ENCODE data around the gene FOXN3.

FOXN3 gene

DNA sequence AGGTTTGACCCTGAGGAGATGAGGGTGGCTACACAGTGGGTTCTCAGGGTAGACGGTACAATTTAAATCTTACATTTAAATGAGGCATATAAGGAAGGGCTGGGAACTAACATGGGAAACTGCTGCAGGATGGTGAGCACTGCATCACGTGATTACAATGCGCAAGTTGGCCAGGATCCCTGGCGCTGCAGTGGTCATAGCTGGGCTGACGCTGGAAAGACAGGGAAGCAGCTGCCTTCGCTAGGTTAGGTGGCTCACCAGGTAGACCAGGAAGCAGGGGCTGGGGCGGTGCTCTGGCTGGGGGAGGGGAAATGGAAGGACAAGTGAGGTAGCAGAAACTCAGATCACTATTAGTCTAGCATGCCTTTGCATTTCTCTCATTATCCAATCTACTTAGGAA lies 149.9 kb downstream of the FOXN3 start:
- no peak for TF ChIP-seq JUND (IDR thresholded peaks at IDR 0.05; ENCODE audit: low read depth)
- no peak for DNase-seq (ENCODE audit: low read depth in 1 of 2, low spot score in 1 of 2)
- in situ Hi-C loops (cut with HindIII; ENCODE audit: low pct_unique_long_range_greater_than_20kb, low sequenced_read_pairs) = no loop called here

DNA sequence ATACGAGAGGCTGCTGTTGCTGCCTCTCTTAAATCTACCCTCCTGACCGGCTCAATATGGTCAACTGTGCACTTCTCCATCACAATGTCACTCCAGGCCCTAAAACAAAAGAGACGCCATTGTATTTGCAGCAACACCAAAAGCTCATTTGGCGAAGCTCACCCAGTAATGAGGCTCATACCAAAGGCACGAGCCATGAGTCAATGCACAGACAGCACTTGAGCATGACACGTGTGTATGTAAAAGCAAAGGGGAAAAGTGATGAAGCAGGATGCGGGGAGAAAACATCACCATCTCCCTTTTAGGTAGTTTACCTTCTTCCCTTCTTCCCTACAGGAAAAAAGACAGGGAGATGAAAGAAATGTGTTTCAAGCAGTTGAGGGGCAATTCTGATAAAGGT lies 150.3 kb downstream of the FOXN3 start:
- no peak for DNase-seq (ENCODE audit: low read depth in 1 of 2, low spot score in 1 of 2)
- in situ Hi-C loops (cut with HindIII; ENCODE audit: low pct_unique_long_range_greater_than_20kb, low sequenced_read_pairs) = no loop called here
- no peak for TF ChIP-seq JUND (IDR thresholded peaks at IDR 0.05; ENCODE audit: low read depth)

DNA sequence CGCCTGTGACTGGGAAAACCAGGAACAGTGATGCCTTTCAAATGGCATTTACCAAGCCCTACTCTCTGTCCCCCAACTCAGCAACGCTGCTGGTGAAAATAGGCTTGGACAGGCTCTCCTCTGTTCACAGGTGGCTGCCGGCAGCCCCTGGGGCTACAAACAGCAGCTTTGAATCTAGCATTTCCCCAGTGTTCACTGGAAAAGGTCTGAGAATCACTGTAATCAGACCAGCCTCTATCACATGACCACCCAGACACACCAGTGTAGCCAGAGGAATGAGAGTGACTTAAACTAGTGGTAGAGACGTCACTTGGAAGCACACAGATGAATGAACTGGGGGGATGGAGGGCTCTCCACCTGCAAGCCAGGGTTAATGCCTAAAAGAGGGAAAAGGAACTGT lies 151.8 kb downstream of the FOXN3 start:
- in situ Hi-C loops (cut with HindIII; ENCODE audit: low pct_unique_long_range_greater_than_20kb, low sequenced_read_pairs) = no loop called here
- no peak for DNase-seq (ENCODE audit: low read depth in 1 of 2, low spot score in 1 of 2)
- TF ChIP-seq JUND (IDR thresholded peaks at IDR 0.05; ENCODE audit: low read depth) = no peak

DNA sequence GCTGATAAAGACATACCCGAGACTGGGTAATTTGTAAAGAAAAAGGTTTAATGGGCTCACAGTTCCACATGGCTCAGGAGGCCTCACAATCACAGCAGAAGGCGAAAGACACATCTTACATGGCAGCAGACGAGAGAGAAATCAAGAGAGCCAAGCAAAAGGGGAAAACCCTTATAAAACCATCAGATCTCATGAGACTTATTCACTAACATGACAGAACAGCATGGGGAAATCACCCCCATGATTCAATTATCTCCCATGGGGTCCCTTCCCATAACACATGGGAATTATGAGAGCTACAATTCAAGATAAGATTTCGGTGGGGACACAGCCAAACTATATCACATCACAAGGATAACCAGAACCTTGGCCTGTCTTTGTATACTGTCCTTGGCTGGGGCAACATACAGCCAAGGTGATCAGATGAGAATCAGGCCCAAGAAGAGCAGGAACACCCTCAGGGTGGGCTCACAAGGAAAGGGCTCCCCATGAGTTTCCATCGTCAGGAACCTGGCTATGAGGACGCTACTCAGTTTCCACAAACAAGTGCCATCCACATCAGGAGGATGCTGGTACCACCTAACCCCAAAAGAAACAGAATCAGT lies 152.7 kb downstream of the FOXN3 start:
- DNase-seq (ENCODE audit: low read depth in 1 of 2, low spot score in 1 of 2) = no peak
- in situ Hi-C loops (cut with HindIII; ENCODE audit: low pct_unique_long_range_greater_than_20kb, low sequenced_read_pairs) = no loop called here
- no peak for TF ChIP-seq JUND (IDR thresholded peaks at IDR 0.05; ENCODE audit: low read depth)

DNA sequence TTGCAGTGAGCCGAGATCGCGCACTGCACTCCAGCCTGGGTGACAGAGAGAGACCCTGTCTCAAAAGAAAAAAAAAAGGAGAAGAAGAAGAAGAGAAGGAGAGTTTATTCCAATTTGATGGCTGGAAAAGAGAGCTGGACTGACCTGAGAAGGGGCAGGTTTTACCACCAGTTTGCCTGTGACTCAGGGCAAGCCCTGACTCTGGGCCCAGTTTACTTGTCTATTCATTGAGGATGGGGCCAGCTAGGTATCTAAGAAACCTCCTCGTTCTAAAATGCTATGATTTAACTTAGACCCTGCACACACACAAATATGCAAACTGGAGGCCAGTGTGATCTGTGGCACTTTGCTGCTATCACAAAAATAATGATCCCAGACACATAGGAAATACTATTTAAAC lies 155.0 kb downstream of the FOXN3 start:
- in situ Hi-C loops (cut with HindIII; ENCODE audit: low pct_unique_long_range_greater_than_20kb, low sequenced_read_pairs) = no loop called here
- DNase-seq (ENCODE audit: low read depth in 1 of 2, low spot score in 1 of 2) = no peak
- no peak for TF ChIP-seq JUND (IDR thresholded peaks at IDR 0.05; ENCODE audit: low read depth)

DNA sequence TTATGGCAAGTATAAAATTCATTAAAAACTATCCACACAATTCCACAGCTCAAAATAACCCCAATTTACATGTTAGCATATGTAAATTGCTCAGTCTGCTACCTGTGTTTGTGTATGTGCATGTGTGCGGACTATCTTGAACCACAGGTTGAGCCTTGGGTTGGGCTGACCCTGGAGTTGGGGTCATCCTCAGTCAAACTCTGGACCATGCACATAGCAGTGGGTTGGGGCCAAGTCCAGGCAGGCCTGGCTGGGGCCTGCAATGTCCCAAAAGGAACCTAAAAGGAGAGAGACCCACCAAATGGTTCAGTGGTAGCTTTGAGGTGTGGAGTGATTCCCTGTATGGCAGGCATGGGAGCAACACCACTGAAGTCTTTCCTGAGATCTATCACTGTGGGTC lies 156.1 kb downstream of the FOXN3 start:
- in situ Hi-C loops (cut with HindIII; ENCODE audit: low pct_unique_long_range_greater_than_20kb, low sequenced_read_pairs) = no loop called here
- no peak for DNase-seq (ENCODE audit: low read depth in 1 of 2, low spot score in 1 of 2)
- no peak for TF ChIP-seq JUND (IDR thresholded peaks at IDR 0.05; ENCODE audit: low read depth)

DNA sequence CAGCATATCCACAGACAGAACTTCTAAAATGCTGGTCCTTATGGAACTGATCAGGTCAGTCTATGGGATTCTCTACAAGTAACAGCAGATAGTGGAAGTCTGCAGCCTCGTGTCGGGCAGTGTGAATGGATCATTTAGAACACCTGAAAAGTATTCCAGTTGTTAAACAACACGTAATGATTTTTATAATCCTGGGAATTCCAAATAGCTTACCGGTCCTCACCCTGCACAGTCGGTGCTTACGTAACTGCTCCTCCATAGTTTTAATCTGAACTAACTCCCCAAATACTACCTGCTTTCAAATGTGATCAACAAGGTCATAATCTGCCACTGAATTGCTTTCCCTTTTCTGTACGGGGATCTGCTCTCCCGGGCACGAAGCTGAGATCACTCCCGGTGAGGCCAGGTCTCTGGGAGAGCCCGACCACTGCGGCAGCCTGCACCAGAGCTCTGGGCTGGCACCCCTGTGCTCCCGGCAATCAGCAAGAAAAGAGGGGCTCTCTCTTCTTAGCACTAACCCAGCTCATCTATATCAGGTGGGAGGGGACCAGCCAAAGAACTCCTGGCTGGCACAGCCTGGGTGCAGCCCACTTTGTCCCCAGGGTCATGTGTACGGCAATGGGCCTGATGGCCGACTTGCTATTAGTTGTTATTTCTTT lies 157.0 kb downstream of the FOXN3 start:
- no peak for TF ChIP-seq JUND (IDR thresholded peaks at IDR 0.05; ENCODE audit: low read depth)
- in situ Hi-C loops (cut with HindIII; ENCODE audit: low pct_unique_long_range_greater_than_20kb, low sequenced_read_pairs) = no loop called here
- no peak for DNase-seq (ENCODE audit: low read depth in 1 of 2, low spot score in 1 of 2)

DNA sequence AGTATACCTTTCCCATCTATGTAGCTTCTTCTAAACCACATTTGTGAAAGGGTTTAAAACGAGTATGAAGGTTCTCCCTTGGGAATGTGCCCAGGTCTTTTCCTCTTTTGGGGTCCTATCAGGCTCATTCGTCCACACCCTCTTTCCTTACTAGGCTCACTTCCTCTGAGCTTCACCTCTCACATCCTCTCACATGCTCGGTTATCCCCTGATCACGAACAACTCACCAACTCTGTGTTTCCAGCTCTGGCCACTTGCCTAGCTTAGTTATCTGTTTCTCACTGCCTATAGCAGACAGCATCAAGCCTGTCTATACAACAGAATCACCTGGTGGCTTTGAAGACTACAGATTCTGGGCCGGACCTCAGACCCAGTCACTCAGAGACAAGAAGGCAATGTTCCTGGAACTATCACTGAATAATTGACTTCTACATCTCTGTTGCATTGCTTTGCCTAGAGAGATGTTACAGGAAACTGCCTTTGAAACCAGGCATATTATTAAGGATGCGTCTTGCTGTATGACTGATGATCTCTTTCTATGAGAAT lies 158.2 kb downstream of the FOXN3 start:
- DNase-seq (ENCODE audit: low read depth in 1 of 2, low spot score in 1 of 2) = no peak
- no peak for TF ChIP-seq JUND (IDR thresholded peaks at IDR 0.05; ENCODE audit: low read depth)
- in situ Hi-C loops (cut with HindIII; ENCODE audit: low pct_unique_long_range_greater_than_20kb, low sequenced_read_pairs) = no loop called here

DNA sequence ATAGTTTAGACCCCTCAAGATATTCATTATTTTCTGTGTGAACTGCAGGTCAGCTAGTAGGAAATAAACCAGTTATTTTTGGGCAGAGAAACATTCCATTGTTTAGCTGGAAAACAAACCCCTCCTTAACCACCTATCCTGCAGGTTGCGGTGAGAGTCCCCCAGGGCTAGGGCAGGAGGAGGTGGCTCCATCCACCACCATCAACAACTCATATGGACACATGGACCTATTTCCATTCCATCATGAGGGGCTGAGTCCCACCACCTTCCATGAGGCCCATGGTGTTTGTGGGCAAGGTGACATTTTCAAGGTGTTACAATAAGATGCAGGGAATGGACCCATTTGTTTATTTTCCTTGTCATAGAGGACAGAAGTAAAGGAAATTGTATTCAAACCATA lies 160.1 kb downstream of the FOXN3 start:
- no peak for TF ChIP-seq JUND (IDR thresholded peaks at IDR 0.05; ENCODE audit: low read depth)
- DNase-seq (ENCODE audit: low read depth in 1 of 2, low spot score in 1 of 2) = no peak
- in situ Hi-C loops (cut with HindIII; ENCODE audit: low pct_unique_long_range_greater_than_20kb, low sequenced_read_pairs) = no loop called here

DNA sequence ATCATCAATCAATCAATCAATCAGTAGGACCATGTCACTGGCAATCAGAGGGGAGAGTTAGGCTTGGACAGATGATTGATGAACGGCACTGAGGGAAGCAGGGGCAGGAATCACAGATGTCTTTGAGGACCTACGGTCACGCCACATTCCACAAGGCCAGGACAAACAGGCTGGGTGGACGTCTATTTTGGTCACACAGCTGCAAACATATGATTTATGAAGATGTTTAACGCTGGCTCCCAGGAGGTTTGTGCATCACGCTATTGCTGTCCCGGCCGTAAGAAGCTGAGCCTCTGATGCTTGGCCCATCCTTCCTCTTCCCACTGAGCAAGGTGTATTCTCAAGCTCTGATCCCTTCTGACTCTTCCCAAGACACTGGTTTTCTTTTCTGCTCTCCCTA lies 160.8 kb downstream of the FOXN3 start:
- no peak for TF ChIP-seq JUND (IDR thresholded peaks at IDR 0.05; ENCODE audit: low read depth)
- in situ Hi-C loops (cut with HindIII; ENCODE audit: low pct_unique_long_range_greater_than_20kb, low sequenced_read_pairs) = no loop called here
- DNase-seq (ENCODE audit: low read depth in 1 of 2, low spot score in 1 of 2) = no peak

DNA sequence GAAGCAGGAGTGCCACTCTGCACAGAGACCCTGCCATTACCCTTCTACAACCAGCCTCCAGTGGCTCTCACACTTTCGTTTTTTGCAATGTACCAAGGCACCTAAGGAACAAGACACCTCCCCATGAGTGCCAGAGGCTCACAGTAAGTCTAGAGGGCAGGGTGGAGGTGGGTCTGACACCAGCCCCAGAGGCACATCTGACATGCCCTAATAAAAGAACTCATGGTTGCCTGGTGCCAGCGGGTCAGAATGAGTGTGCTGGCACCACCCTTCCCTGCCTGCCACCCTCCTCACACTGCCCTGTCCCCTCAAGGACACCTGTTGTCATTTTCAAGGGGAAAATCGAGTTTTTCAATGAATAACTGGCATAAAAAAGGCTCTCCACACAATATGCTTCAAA lies 161.2 kb downstream of the FOXN3 start:
- no peak for DNase-seq (ENCODE audit: low read depth in 1 of 2, low spot score in 1 of 2)
- in situ Hi-C loops (cut with HindIII; ENCODE audit: low pct_unique_long_range_greater_than_20kb, low sequenced_read_pairs) = no loop called here
- TF ChIP-seq JUND (IDR thresholded peaks at IDR 0.05; ENCODE audit: low read depth) = no peak

DNA sequence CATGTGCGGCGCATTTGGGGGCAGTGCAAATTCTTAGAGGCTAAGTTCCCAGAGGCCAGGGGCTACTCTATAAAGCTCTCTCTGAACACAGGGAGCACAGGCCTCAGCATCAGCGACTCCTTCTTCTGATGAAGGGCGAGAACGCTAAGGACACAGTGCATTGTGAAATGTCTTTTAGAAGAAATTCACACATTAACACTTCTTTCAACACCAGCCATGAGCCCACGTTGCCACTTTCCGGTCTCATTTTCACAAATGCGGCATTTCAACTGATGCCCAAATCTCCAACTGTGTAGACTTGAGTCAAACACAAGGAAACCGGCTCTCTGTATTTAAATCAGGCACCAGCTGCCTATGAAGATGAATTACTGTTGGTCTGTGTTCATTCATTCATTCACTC lies 162.0 kb downstream of the FOXN3 start:
- in situ Hi-C loops (cut with HindIII; ENCODE audit: low pct_unique_long_range_greater_than_20kb, low sequenced_read_pairs) = no loop called here
- no peak for DNase-seq (ENCODE audit: low read depth in 1 of 2, low spot score in 1 of 2)
- TF ChIP-seq JUND (IDR thresholded peaks at IDR 0.05; ENCODE audit: low read depth) = no peak

DNA sequence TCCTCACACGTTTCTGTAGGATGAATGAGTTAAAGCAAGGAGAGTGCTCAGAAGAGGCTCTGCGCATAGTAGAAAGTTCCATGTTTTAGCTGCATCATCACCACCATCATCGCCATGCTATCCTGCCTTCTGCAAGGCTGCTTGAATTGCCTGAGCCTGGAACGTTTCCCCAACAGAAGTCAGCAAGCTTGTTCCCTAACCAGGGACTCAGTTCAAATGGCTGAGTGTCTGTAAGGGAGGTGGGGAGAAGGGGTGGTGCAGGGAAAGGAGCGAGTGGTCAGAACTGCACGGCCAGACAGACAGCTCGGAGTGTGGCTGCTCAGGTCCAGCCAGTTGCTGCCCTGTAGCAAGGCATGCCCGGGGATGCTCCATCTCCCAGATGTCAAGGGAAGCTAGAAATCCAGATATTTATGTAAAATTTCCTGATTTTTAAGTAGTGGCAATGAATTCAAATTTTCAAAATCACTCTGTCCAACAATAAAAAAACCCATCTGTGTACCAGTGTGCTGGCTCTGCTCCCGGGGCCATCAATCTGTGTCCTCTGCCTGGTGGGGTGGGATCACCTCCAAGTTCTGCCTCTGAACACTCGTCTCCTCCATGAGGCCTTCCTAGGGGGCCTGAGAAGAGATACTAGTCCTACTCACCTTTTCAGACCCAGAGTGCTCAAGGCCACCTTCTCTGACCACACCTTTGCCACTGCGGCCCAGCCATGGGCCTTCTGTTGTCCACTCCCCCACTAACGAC lies 162.7 kb downstream of the FOXN3 start:
- in situ Hi-C loops (cut with HindIII; ENCODE audit: low pct_unique_long_range_greater_than_20kb, low sequenced_read_pairs) = no loop called here
- TF ChIP-seq JUND (IDR thresholded peaks at IDR 0.05; ENCODE audit: low read depth) = no peak
- no peak for DNase-seq (ENCODE audit: low read depth in 1 of 2, low spot score in 1 of 2)

Data from T47D (cell line).